ENCODE data around the gene HLA-DMA.
A peak's percentile ranks its signal among the peaks of the same experiment; 100 is the strongest.
"Not testable (repeated sequence)": the region's sequence is repeated elsewhere in the genome, so short reads cannot be mapped to it uniquely, and the experiment has no call there.

The HLA-DMA gene

GRCh38 chr6:32954986-32955802, 2.3 kb upstream of the HLA-DMA start:
- no peak for DNase-seq (ENCODE audit: low read depth in 2 of 2)

- DNase-seq (ENCODE audit: low read depth in 2 of 2): no peak
These were observed 1.4 kb upstream of the HLA-DMA start for GRCh38 chr6:32954267-32954666.

- no peak for DNase-seq (ENCODE audit: low read depth in 2 of 2)
These were observed 878 bp upstream of the HLA-DMA start for GRCh38 chr6:32953775-32954174.

- DNase-seq (ENCODE audit: low read depth in 2 of 2): no peak
These were observed 2.4 kb downstream of the HLA-DMA start for GRCh38 chr6:32950449-32950848.

GRCh38 chr6:32950010-32950409, 2.9 kb downstream of the HLA-DMA start:
- DNase-seq (ENCODE audit: low read depth in 2 of 2): no peak

GRCh38 chr6:32949113-32949512, 3.8 kb downstream of the HLA-DMA start:
- no peak for DNase-seq (ENCODE audit: low read depth in 2 of 2)

- no peak for DNase-seq (ENCODE audit: low read depth in 2 of 2)
These were observed 5.1 kb downstream of the HLA-DMA start for GRCh38 chr6:32947552-32948465.

- DNase-seq (ENCODE audit: low read depth in 2 of 2): no peak
These were observed 6.0 kb downstream of the HLA-DMA start for GRCh38 chr6:32946893-32947292.

GRCh38 chr6:32945953-32946352, 6.9 kb downstream of the HLA-DMA start:
- DNase-seq (ENCODE audit: low read depth in 2 of 2): no peak

- no peak for DNase-seq (ENCODE audit: low read depth in 2 of 2)
These were observed 7.7 kb downstream of the HLA-DMA start for GRCh38 chr6:32945108-32945760.

GRCh38 chr6:32943864-32944649, 8.8 kb downstream of the HLA-DMA start:
- no peak for DNase-seq (ENCODE audit: low read depth in 2 of 2)

GRCh38 chr6:32942555-32943123, 10.3 kb downstream of the HLA-DMA start:
- not testable (repeated sequence) for DNase-seq (ENCODE audit: low read depth in 2 of 2)

- DNase-seq (ENCODE audit: low read depth in 2 of 2): peak in 1 of 2 donors; percentile 19
These were observed 11.6 kb downstream of the HLA-DMA start for GRCh38 chr6:32941214-32941768.

- no peak for DNase-seq (ENCODE audit: low read depth in 2 of 2)
These were observed 12.2 kb downstream of the HLA-DMA start, which contains the start of gene HLA-DMB for GRCh38 chr6:32940656-32941213. Gene HLA-DMB (minus strand): TSS chr6:32941028. CDS start chr6:32940807, 221 bp downstream.

- DNase-seq (ENCODE audit: low read depth in 2 of 2): no peak
These were observed 14.4 kb downstream of the HLA-DMA start for GRCh38 chr6:32938494-32938893.

GRCh38 chr6:32937230-32937633, 15.7 kb downstream of the HLA-DMA start:
- no peak for DNase-seq (ENCODE audit: low read depth in 2 of 2)

- no peak for DNase-seq (ENCODE audit: low read depth in 2 of 2)
These were observed 16.4 kb downstream of the HLA-DMA start for GRCh38 chr6:32936239-32937152.

- DNase-seq (ENCODE audit: low read depth in 2 of 2): no peak
These were observed 17.2 kb downstream of the HLA-DMA start for GRCh38 chr6:32935551-32936238.

Data from stimulated activated CD4-positive, alpha-beta T cell treated with anti-CD3 and anti-CD28 coated beads, Interleukin-4, amount 100 ng/mL, for 48 hours (primary cell).